Activated naive CD8-positive, alpha-beta T cell treated with anti-CD3 and anti-CD28 coated beads, Interleukin-2, amount 50 U/mL, for 24 hours (primary cell): ENCODE results near the gene KIZ.
"Not testable (repeated sequence)": the region's sequence is repeated elsewhere in the genome, so short reads cannot be mapped to it uniquely, and the experiment has no call there.

Experiments
- ATAC-seq: fragments of 150-1000 bp; cut with Tn5 transposase; one replicate; pipeline ENCODE4 v1.10.0; 2021
- DNase-seq: peaks from one replicate; pipeline ENCODE4 v3.0.0; 2021
- H3K27ac Mint-ChIP-seq: one replicate; pipeline ENCODE4 v1.8.0; 2021; ENCODE audit warnings: mild to moderate bottlenecking, mixed read lengths
- H3K27me3 Mint-ChIP-seq: one replicate; pipeline ENCODE4 v1.8.0; 2021; ENCODE audit warnings: mixed read lengths
- H3K36me3 Mint-ChIP-seq: one replicate; pipeline ENCODE4 v1.8.0; 2021; ENCODE audit warnings: low read depth, mixed read lengths
- H3K4me1 Mint-ChIP-seq: one replicate; pipeline ENCODE4 v1.8.0; 2021; ENCODE audit warnings: mixed read lengths
- H3K4me3 Mint-ChIP-seq: one replicate; pipeline ENCODE4 v1.8.0; 2021; ENCODE audit warnings: mild to moderate bottlenecking, moderate library complexity, mixed read lengths
- H3K9me3 Mint-ChIP-seq: one replicate; pipeline ENCODE4 v1.8.0; 2021; ENCODE audit warnings: mixed read lengths

KIZ gene

GRCh38 chr20:21232546-21233280, 106.8 kb downstream of the KIZ start:
- Mint-ChIP-seq H3K9me3 (no peaks in the 10 kb centered on the region), H3K4me3 (no peak overlapping the region), H3K27me3 (no peaks in the 10 kb centered on the region), H3K4me1 (peaks cover 4% of the 10 kb centered on the region), H3K27ac (no peak overlapping the region), H3K36me3 (peaks cover 8% of the 10 kb centered on the region)
- ATAC-seq = no peak
- no peak for DNase-seq

- Mint-ChIP-seq H3K36me3 (peaks cover 3% of the 10 kb centered on the region), H3K27ac (no peak overlapping the region), H3K4me3 (no peak overlapping the region), H3K27me3 (no peaks in the 10 kb centered on the region), H3K4me1 (peaks cover 2% of the 10 kb centered on the region), H3K9me3 (no peaks in the 10 kb centered on the region)
- ATAC-seq (no peak), DNase-seq (no peak)
Observed at GRCh38 chr20:21234324-21234723, 108.4 kb downstream of the KIZ start.

GRCh38 chr20:21234806-21235483, 109.1 kb downstream of the KIZ start:
- DNase-seq = no peak
- H3K4me1 Mint-ChIP-seq = peaks cover 2% of the 10 kb centered on the region
- no peaks in the 10 kb centered on the region for H3K9me3 Mint-ChIP-seq
- no peak overlapping the region for H3K4me3 Mint-ChIP-seq
- H3K27me3 Mint-ChIP-seq = no peaks in the 10 kb centered on the region
- H3K36me3 Mint-ChIP-seq = peaks cover 3% of the 10 kb centered on the region
- ATAC-seq = no peak
- no peak overlapping the region for H3K27ac Mint-ChIP-seq

- Mint-ChIP-seq H3K36me3 (peaks cover 1% of the 10 kb centered on the region), H3K27me3 (no peaks in the 10 kb centered on the region), H3K4me3 (no peak overlapping the region), H3K9me3 (no peaks in the 10 kb centered on the region), H3K4me1 (peaks cover 2% of the 10 kb centered on the region), H3K27ac (no peak overlapping the region)
- ATAC-seq (peak; percentile 63), DNase-seq (peak; percentile 77)
Observed at GRCh38 chr20:21235484-21236445, 109.9 kb downstream of the KIZ start.

GRCh38 chr20:21237956-21238799, 112.3 kb downstream of the KIZ start:
- H3K4me1 Mint-ChIP-seq = peaks cover 2% of the 10 kb centered on the region
- H3K27ac Mint-ChIP-seq = no peak overlapping the region
- no peaks in the 10 kb centered on the region for H3K9me3 Mint-ChIP-seq
- no peak overlapping the region for H3K4me3 Mint-ChIP-seq
- DNase-seq = no peak
- no peak for ATAC-seq
- no peaks in the 10 kb centered on the region for H3K27me3 Mint-ChIP-seq
- no peaks in the 10 kb centered on the region for H3K36me3 Mint-ChIP-seq

GRCh38 chr20:21238818-21239536, 113.1 kb downstream of the KIZ start:
- ATAC-seq = no peak
- Mint-ChIP-seq H3K27me3 (no peaks in the 10 kb centered on the region), H3K9me3 (no peaks in the 10 kb centered on the region), H3K4me3 (no peak overlapping the region), H3K27ac (no peak overlapping the region), H3K4me1 (peaks cover 2% of the 10 kb centered on the region), H3K36me3 (peaks cover 1% of the 10 kb centered on the region)
- no peak for DNase-seq

GRCh38 chr20:21240394-21240793, 114.5 kb downstream of the KIZ start:
- peaks cover 2% of the 10 kb centered on the region for H3K4me1 Mint-ChIP-seq
- peaks cover 6% of the 10 kb centered on the region for H3K36me3 Mint-ChIP-seq
- DNase-seq = no peak
- H3K9me3 Mint-ChIP-seq = no peaks in the 10 kb centered on the region
- H3K27ac Mint-ChIP-seq = no peak overlapping the region
- no peak for ATAC-seq
- no peak overlapping the region for H3K4me3 Mint-ChIP-seq
- H3K27me3 Mint-ChIP-seq = no peaks in the 10 kb centered on the region

GRCh38 chr20:21241406-21241805, 115.5 kb downstream of the KIZ start:
- DNase-seq = no peak
- Mint-ChIP-seq H3K27ac (no peak overlapping the region), H3K4me3 (no peak overlapping the region), H3K4me1 (no peaks in the 10 kb centered on the region), H3K27me3 (no peaks in the 10 kb centered on the region), H3K9me3 (no peaks in the 10 kb centered on the region), H3K36me3 (peaks cover 7% of the 10 kb centered on the region)
- ATAC-seq = no peak

GRCh38 chr20:21243811-21244210, 117.9 kb downstream of the KIZ start:
- Mint-ChIP-seq H3K4me3 (no peak overlapping the region), H3K9me3 (no peaks in the 10 kb centered on the region), H3K27me3 (no peaks in the 10 kb centered on the region), H3K4me1 (peaks cover 4% of the 10 kb centered on the region), H3K36me3 (peaks cover 10% of the 10 kb centered on the region), H3K27ac (no peak overlapping the region)
- ATAC-seq = no peak
- no peak for DNase-seq

GRCh38 chr20:21244808-21245207, 118.9 kb downstream of the KIZ start:
- Mint-ChIP-seq H3K27me3 (no peaks in the 10 kb centered on the region), H3K36me3 (peaks cover 10% of the 10 kb centered on the region), H3K9me3 (no peaks in the 10 kb centered on the region), H3K4me3 (no peak overlapping the region), H3K4me1 (peaks cover 6% of the 10 kb centered on the region), H3K27ac (no peak overlapping the region)
- DNase-seq = no peak
- ATAC-seq = no peak

- H3K4me1 Mint-ChIP-seq = peaks cover 20% of the 10 kb centered on the region
- H3K9me3 Mint-ChIP-seq = no peaks in the 10 kb centered on the region
- H3K4me3 Mint-ChIP-seq = no peak overlapping the region
- H3K36me3 Mint-ChIP-seq = peaks cover 10% of the 10 kb centered on the region
- no peak for ATAC-seq
- DNase-seq = no peak
- H3K27ac Mint-ChIP-seq = no peak overlapping the region
- no peaks in the 10 kb centered on the region for H3K27me3 Mint-ChIP-seq
Observed at GRCh38 chr20:21246161-21246560, 120.3 kb downstream of the KIZ start.

GRCh38 chr20:21247603-21248095, 121.8 kb downstream of the KIZ start:
- not testable (repeated sequence) for DNase-seq, H3K27ac Mint-ChIP-seq, ATAC-seq, H3K4me3 Mint-ChIP-seq, H3K36me3 Mint-ChIP-seq, H3K27me3 Mint-ChIP-seq, H3K9me3 Mint-ChIP-seq
- peaks cover 33% of the 10 kb centered on the region for H3K4me1 Mint-ChIP-seq

GRCh38 chr20:21251278-21251677, 125.4 kb downstream of the KIZ start:
- peak overlapping the region; percentile 86 for H3K27ac Mint-ChIP-seq
- H3K4me3 Mint-ChIP-seq = peak overlapping the region; percentile 24
- H3K36me3 Mint-ChIP-seq = peaks cover 3% of the 10 kb centered on the region
- H3K9me3 Mint-ChIP-seq = no peaks in the 10 kb centered on the region
- ATAC-seq (peak; percentile 98), DNase-seq (peak; percentile 32)
- H3K27me3 Mint-ChIP-seq = peaks cover 1% of the 10 kb centered on the region
- peaks cover 36% of the 10 kb centered on the region for H3K4me1 Mint-ChIP-seq
